ENCODE results near the gene UPF3A. TPM values are rescaled to one million over a fixed set of nuclear protein-coding genes. Genes with fewer than 3 reads are reported as not detected.

UPF3A gene
- total and polyA plus RNA-seq, 9 of the 15 experiments (the other 6 are each of a cell fraction or from before 2014, with no cell fraction given), result 15.6 to 76.5 (median 40.9) TPM

GRCh38 chr13:114234645-114235421, 46.6 kb upstream of the UPF3A start, which contains the start of gene CDC16 (continued):
- peak; percentile 7; the same call in 1 of the 2 replicates for TF ChIP-seq RAD51 (IDR thresholded peaks at IDR 0.05; ENCODE audit: borderline replicate concordance, low read depth)
- TF ChIP-seq ZBTB1 (CRISPR knock-in tag; IDR thresholded peaks at IDR 0.05; ENCODE audit: borderline replicate concordance, low read depth), result peak; percentile 53; the same call in 1 of the 2 replicates
- 0 out of 2 replicates have a peak, but pooled peaks have one; percentile 64 for TF ChIP-seq ZNF224 (CRISPR knock-in tag; IDR thresholded peaks at IDR 0.05)
- TF ChIP-seq TOE1 (IDR thresholded peaks at IDR 0.05; ENCODE audit: borderline replicate concordance), result 0 out of 2 replicates have a peak, but pooled peaks have one; percentile 34
- no peak for TF ChIP-seq TOE1 (CRISPR knock-in tag; IDR thresholded peaks at IDR 0.05; ENCODE audit: borderline replicate concordance, low read depth)
- 0 out of 2 replicates have a peak, but pooled peaks have one; percentile 15 for TF ChIP-seq MED1 (CRISPR knock-in tag; IDR thresholded peaks at IDR 0.05; ENCODE audit: borderline replicate concordance)
- peak; percentile 15 for TF ChIP-seq SAP30 (IDR thresholded peaks at IDR 0.05; ENCODE audit: borderline replicate concordance, insufficient read depth, low read depth, low read length, poor library complexity, severe bottlenecking)
- peak; percentile 53 for TF ChIP-seq USF2 (CRISPR knock-in tag; IDR thresholded peaks at IDR 0.05)
- TF ChIP-seq TEAD1 (CRISPR knock-in tag; IDR thresholded peaks at IDR 0.05), result peak in 1 of 2 experiments; percentile 66; a peak in 1 of 4 replicates
- TF ChIP-seq TBP (optimal IDR thresholded peaks at IDR 0.05; ENCODE audit: low read depth, low read length), result peak; percentile 17
- TF ChIP-seq NFE2L1 (tag; IDR thresholded peaks at IDR 0.05; ENCODE audit: borderline replicate concordance, low read depth), result no peak
- TF ChIP-seq ZBTB11 (CRISPR knock-in tag; IDR thresholded peaks at IDR 0.05), result peak; percentile 90 to 99 (median 97)
- TF ChIP-seq ZNF77 (CRISPR knock-in tag; IDR thresholded peaks at IDR 0.05), result no peak
- TF ChIP-seq NR3C1 (CRISPR knock-in tag; IDR thresholded peaks at IDR 0.05), result peak; percentile 87; the same call in 1 of the 2 replicates
- TF ChIP-seq MAZ (CRISPR knock-in tag; conservative IDR thresholded peaks at IDR 0.05 in 1 of 2, IDR thresholded peaks at IDR 0.05 in 1 of 2), result peak; percentile 73 to 75; a peak in 3 of 4 replicates
- peak; percentile 45 for TF ChIP-seq ELF1 (tag; IDR thresholded peaks at IDR 0.05)
- TF ChIP-seq FOXM1 (IDR thresholded peaks at IDR 0.05; ENCODE audit: low read depth), result peak; percentile 38; the same call in 1 of the 2 replicates
- TF ChIP-seq FOXM1 (CRISPR knock-in tag; IDR thresholded peaks at IDR 0.05; ENCODE audit: low read depth), result no peak
- no peak for TF ChIP-seq ARHGAP35 (IDR thresholded peaks at IDR 0.05; ENCODE audit: partially characterized antibody)

Data from K562 (cell line).